GM12801 (cell line): ENCODE measurements around the gene PPP1R2B.

Experiments used
- CTCF ChIP-seq: IDR thresholded peaks from one replicate; pipeline ENCODE4 v1.5.1; 2011; ENCODE audit warnings: control low read depth; ENCODE audit not compliant: insufficient read length; ENCODE audit errors: extremely low read depth

The PPP1R2B gene

GRCh38 chr5:156850206-156850751 is at the start of gene PPP1R2B:
TSS of gene PPP1R2B (plus strand) at chr5:156850295. CDS start at chr5:156850563, 268 bp downstream.
- no peak for TF ChIP-seq CTCF

GRCh38 chr5:156800929-156801328 is 49.2 kb upstream of the PPP1R2B start:
- no peak for TF ChIP-seq CTCF

- no peak for TF ChIP-seq CTCF
Measured at GRCh38 chr5:156802501-156802900, 47.6 kb upstream of the PPP1R2B start.

- no peak for TF ChIP-seq CTCF
Measured at GRCh38 chr5:156803404-156803803, 46.7 kb upstream of the PPP1R2B start.

- TF ChIP-seq CTCF, result no peak
Measured at GRCh38 chr5:156812959-156813358, 37.1 kb upstream of the PPP1R2B start.

GRCh38 chr5:156815988-156816599 is 34.0 kb upstream of the PPP1R2B start:
- no peak for TF ChIP-seq CTCF

GRCh38 chr5:156819537-156819936 is 30.6 kb upstream of the PPP1R2B start:
- TF ChIP-seq CTCF, result no peak
